K562 (cell line): ENCODE data around the gene FBXO46. TPM values are rescaled to one million over a fixed set of nuclear protein-coding genes. Genes with fewer than 3 reads are reported as not detected.

Experiments
- ATAC-seq: fragments of 200-7000 bp; cut with Tn5 transposase; 3 replicates; pipeline ENCODE4 v1.9.1; 2020; ENCODE audit warnings: moderate library complexity
- BruUV-seq: library from RNA; stranded (reverse); fragments of 400-500 nt; replicated peaks from 2 replicates; lab custom pipeline; 2021; lab: Mats Ljungman, UMichigan
- CTCF ChIA-PET: fragments of 300-600 bp; formaldehyde crosslinking; extraction: SDS; loops from one replicate; lab custom pipeline; 2021; ENCODE audit warnings: low intra/inter-chr PET ratio; lab: Yijun Ruan, JAX
- POLR2A ChIA-PET: fragments of 300-600, 350-650 bp; sonication (Branson Sonifier 250); formaldehyde crosslinking; extraction: SDS; loops from one replicate; lab custom pipeline; 2021; ENCODE audit warnings: antibody characterized with exemption, inconsistent platforms; lab: Yijun Ruan, JAX
- DNase-seq, 4 experiments: peaks; one replicate each; pipeline versions ENCODE4 v3.0.0 to v3.0.0-alpha.2; 2011 to 2018; ENCODE audit warnings: low spot score in 3 of 4, mixed read lengths in 3 of 4; ENCODE audit errors: extremely low read depth in 1 of 4
- FAIRE-seq: peaks from 2 replicates; lab custom pipeline; 2011; peaks lifted over from hg19 to GRCh38; lab: Jason Lieb, UNC
- H2AFZ ChIP-seq: 2 replicates; pipeline ENCODE4 v1.6.0; 2011; ENCODE audit warnings: low read depth, low read length, control low read depth, inconsistent platforms
- H3K27ac ChIP-seq: fragments of 200-600 bp; 3 replicates; pipeline ENCODE4 v1.8.0; 2011; ENCODE audit warnings: low read depth, mild to moderate bottlenecking, control low read depth, inconsistent platforms, low read length, moderate library complexity, mixed read lengths; ENCODE audit errors: extremely low read depth
- H3K27me3 ChIP-seq, 2 experiments: fragments of 300-600 bp in 1 of 2; 2 replicates in 1 of 2; 3 replicates in 1 of 2; pipeline versions ENCODE4 v1.6.0 to v1.8.0; 2011; ENCODE audit warnings: inconsistent platforms in 2 of 2, low read length in 2 of 2, mild to moderate bottlenecking in 1 of 2, mixed read lengths in 1 of 2, moderate library complexity in 1 of 2; ENCODE audit not compliant: control insufficient read depth in 2 of 2, insufficient read depth in 2 of 2
- H3K36me3 ChIP-seq: fragments of 300-600 bp; 3 replicates; pipeline ENCODE4 v1.8.0; 2011; ENCODE audit warnings: mild to moderate bottlenecking, low read length, inconsistent platforms; ENCODE audit not compliant: control insufficient read depth, insufficient read depth
- H3K4me1 ChIP-seq, 2 experiments: fragments of 200-600 bp in 1 of 2; replicated peaks in 1 of 2; 2 replicates in 1 of 2; 3 replicates in 1 of 2; pipeline versions ENCODE4 v1.5.1 to v1.8.0; 2011; ENCODE audit warnings: inconsistent platforms in 2 of 2, low read length in 2 of 2, mild to moderate bottlenecking in 1 of 2, mixed read lengths in 1 of 2, moderate library complexity in 1 of 2; ENCODE audit not compliant: control insufficient read depth in 2 of 2, insufficient read depth in 2 of 2
- H3K4me2 ChIP-seq: 2 replicates; pipeline ENCODE4 v1.6.1; 2011; ENCODE audit warnings: low read length, control low read depth, inconsistent platforms, mixed read lengths; ENCODE audit not compliant: insufficient read depth
- H3K4me3 ChIP-seq: fragments of 200-600 bp; sonication (generic), shearing (Covaris generic); 2 replicates; pipeline ENCODE4 v1.5.1; 2016; ENCODE audit warnings: control low read depth, inconsistent platforms
- H3K79me2 ChIP-seq: fragments of 200-600 bp; 3 replicates; pipeline ENCODE4 v1.8.0; 2011; ENCODE audit warnings: low read length, inconsistent platforms; ENCODE audit not compliant: control insufficient read depth, insufficient read depth
- H3K9ac ChIP-seq, 2 experiments: 2 replicates each; pipeline versions ENCODE4 v1.6.0 to v1.6.1; 2011; ENCODE audit warnings: low read depth in 2 of 2, low read length in 2 of 2, control low read depth in 1 of 2, inconsistent platforms in 1 of 2, mild to moderate bottlenecking in 1 of 2, mixed read lengths in 1 of 2; ENCODE audit not compliant: insufficient read depth in 1 of 2
- H3K9me1 ChIP-seq: one replicate; pipeline ENCODE4 v1.6.0; 2011; ENCODE audit warnings: inconsistent platforms, mild to moderate bottlenecking, low read length, moderate library complexity; ENCODE audit not compliant: control insufficient read depth, insufficient read depth
- H3K9me3 ChIP-seq: replicated peaks from 2 replicates; pipeline ENCODE4 v1.5.1; 2011; ENCODE audit warnings: low read depth, low read length, inconsistent platforms; ENCODE audit not compliant: control insufficient read depth, insufficient read depth
- H4K20me1 ChIP-seq: replicated peaks from 2 replicates; pipeline ENCODE4 v1.6.1; 2011; ENCODE audit warnings: low read length, inconsistent platforms, mixed read lengths; ENCODE audit not compliant: control insufficient read depth, insufficient read depth
- ARID3B ChIP-seq: fragments of 250-450 bp; sonication (Bioruptor Pico); IDR thresholded peaks from 2 replicates; pipeline ENCODE4 v1.4.0; 2020; ENCODE audit warnings: borderline replicate concordance
- BRCA1 ChIP-seq, 2 experiments: fragments of 450-650 bp in 1 of 2; sonication (generic) in 1 of 2; formaldehyde crosslinking in 1 of 2; IDR thresholded peaks; 2 replicates each; pipeline versions ENCODE4 v1.5.0 to v1.6.1; 2017 to 2020; ENCODE audit warnings: mild to moderate bottlenecking in 1 of 2, missing genetic modification reagents in 1 of 2
- CEBPB ChIP-seq: fragments of 450-650 bp; IDR thresholded peaks from 2 replicates; pipeline ENCODE4 v1.6.1; 2016; ENCODE audit warnings: missing genetic modification characterization, missing compliant biosample characterization
- FOS ChIP-seq: IDR thresholded peaks from 3 replicates; pipeline ENCODE4 v1.6.1; 2011; ENCODE audit not compliant: insufficient read length; ENCODE audit errors: extremely low read depth
- NKRF ChIP-seq: fragments of 450-650 bp; IDR thresholded peaks from 2 replicates; pipeline ENCODE4 v1.6.1; 2016; ENCODE audit warnings: borderline replicate concordance
- POLR2A ChIP-seq: fragments of 450-650 bp; conservative IDR thresholded peaks from 2 replicates; pipeline ENCODE4 v1.6.1; 2016
- PRMT5 ChIP-seq: sonication (generic); formaldehyde crosslinking; IDR thresholded peaks from 2 replicates; pipeline ENCODE4 v1.5.0; 2020; ENCODE audit warnings: missing genetic modification reagents
- TFAP4 ChIP-seq: sonication (generic); formaldehyde crosslinking; IDR thresholded peaks from 2 replicates; pipeline ENCODE4 v1.8.0; 2022; ENCODE audit warnings: missing genetic modification reagents, mild to moderate bottlenecking, moderate library complexity, borderline replicate concordance
- ZNF174 ChIP-seq: fragments of 250-450 bp; sonication (Bioruptor Pico); IDR thresholded peaks from 2 replicates; pipeline ENCODE4 v1.4.0; 2020; ENCODE audit warnings: mild to moderate bottlenecking
- ZNF449 ChIP-seq: fragments of 250-450 bp; sonication (Bioruptor Pico); IDR thresholded peaks from 2 replicates; pipeline ENCODE4 v1.8.0; 2022; ENCODE audit warnings: moderate library complexity, mild to moderate bottlenecking, inconsistent platforms
- WGBS: fragments of 100-300 bp; shearing (Covaris generic); methylation state at CpG from one replicate; pipeline ENCODE4 v1.1.6; 2016; ENCODE audit warnings: low coverage, mixed read lengths; ENCODE audit not compliant: insufficient coverage; ENCODE audit errors: missing lambda C conversion rate; 5-methylcytosine and 5-hydroxymethylcytosine counted together
- in situ Hi-C: fragments of 300-500 bp; cut with MboI; formaldehyde crosslinking; loops from 4 replicates; pipeline ENCODE4 v1.15.0; 2018; ENCODE audit warnings: inconsistent platforms, mixed read lengths
- intact Hi-C: fragments of 100-400 bp; cut with micrococcal nuclease; formaldehyde crosslinking; loops from 2 replicates; pipeline ENCODE4 v1.14.2; 2022
- polyA plus RNA-seq, 8 experiments: library from polyadenylated mRNA; depleted of rRNA in 4 of 8; stranded (reverse) in 5 of 8; unstranded in 3 of 8; fragments of >200 nt; fragmentation: Nextera tagmentation in 2 of 8; fragmentation: Illumina TruSeq in 1 of 8; extraction: Ambion mirVana in 2 of 8; extraction: Trizol in 1 of 8; gene quantifications; 2 replicates each; pipeline versions ENCODE4 v1.2.1 to v1.2.3, GENCODE V29; 2011 to 2014; ENCODE audit warnings: inconsistent platforms in 1 of 8, missing spikeins in 1 of 8
- total RNA-seq, 7 experiments: library from RNA; depleted of rRNA in 6 of 7; stranded (reverse); fragments of >200 nt in 6 of 7; fragmentation: Illumina TruSeq in 2 of 7; extraction: Trizol in 2 of 7; gene quantifications; 2 replicates each; pipeline versions ENCODE4 v1.2.1 to v1.2.3, GENCODE V29; 2011 to 2021; ENCODE audit warnings: low replicate concordance in 1 of 7

The FBXO46 gene
- total and polyA plus RNA-seq, 9 of the 15 experiments (the other 6 are each of a cell fraction or from before 2014, with no cell fraction given) = 1.5 to 36.1 (median 7.3) TPM

GRCh38 chr19:45757695-45758094, 27.0 kb upstream of the FBXO46 start:
- Histone ChIP-seq H3K27ac (no peak overlapping the region), H3K27me3 (no peaks in the 10 kb centered on the region; a peak in 1 of 5 replicates), H3K9me1 (no peaks in the 10 kb centered on the region), H3K4me2 (no peak overlapping the region), H3K4me3 (no peak overlapping the region), H3K4me1 (peaks cover 0 to 15% of the 10 kb centered on the region in 2 experiments; a peak in 2 of 5 replicates), H2AFZ (no peak overlapping the region), H3K79me2 (no peaks in the 10 kb centered on the region), H4K20me1 (no peaks in the 10 kb centered on the region), H3K9ac (no peak overlapping the region), H3K36me3 (no peaks in the 10 kb centered on the region), H3K9me3 (no peaks in the 10 kb centered on the region)
- FAIRE-seq (no peak), ATAC-seq (no peak), DNase-seq (no peak)
- CTCF ChIA-PET = no interaction called here
- WGBS = 48% methylated on average over 9 of the region's 9 CpGs
- in situ Hi-C loops (no loop called here), intact Hi-C loops (no loop called here)
- POLR2A ChIA-PET = interaction anchor here (0.6 to 2.0 kb wide), 3 partner anchors 12 to 28 kb away, joined by 3 to 9 read pairs (median 3); partner anchors contain the start of gene SIX5
- BruUV-seq = no TSS peak
- peak; percentile 31; the same call in 1 of the 2 replicates for TF ChIP-seq CEBPB
- no peak for TF ChIP-seq ZNF174

GRCh38 chr19:45754323-45754722, 23.6 kb upstream of the FBXO46 start:
- intact Hi-C loops (no loop called here), in situ Hi-C loops (no loop called here)
- Histone ChIP-seq H3K4me1 (peaks cover 0 to 5% of the 10 kb centered on the region in 2 experiments; a peak in 2 of 5 replicates), H3K4me2 (no peak overlapping the region), H3K4me3 (no peak overlapping the region), H3K9me1 (no peaks in the 10 kb centered on the region), H3K27me3 (no peaks in the 10 kb centered on the region; a peak in 1 of 5 replicates), H3K27ac (no peak overlapping the region), H4K20me1 (no peaks in the 10 kb centered on the region), H3K36me3 (no peaks in the 10 kb centered on the region), H3K9ac (no peak overlapping the region), H3K79me2 (no peaks in the 10 kb centered on the region), H3K9me3 (no peaks in the 10 kb centered on the region), H2AFZ (no peak overlapping the region)
- ChIA-PET POLR2A (interaction anchor here (0.6 to 1.1 kb wide), 2 partner anchors 16 to 24 kb away, joined by 3 read pairs; partner anchors contain the start of gene FBXO46), CTCF (no interaction called here)
- ATAC-seq = no peak
- WGBS = 84% methylated on average over 8 of the region's 8 CpGs
- BruUV-seq = no TSS peak
- no peak for DNase-seq
- FAIRE-seq = no peak
- no peak for TF ChIP-seq ARID3B
- no peak for TF ChIP-seq ZNF449 (CRISPR knock-in tag)
- no peak for TF ChIP-seq NKRF
- no peak for TF ChIP-seq FOS
- no peak for TF ChIP-seq POLR2A
- no peak for TF ChIP-seq TFAP4 (CRISPR knock-in tag)
- TF ChIP-seq PRMT5 = no peak
- TF ChIP-seq BRCA1 (IDR thresholded peaks at IDR 0.05) = no peak
- no peak for TF ChIP-seq BRCA1 (CRISPR knock-in tag; IDR thresholded peaks at IDR 0.05)
